Dedifferentiated amniotic fluid mesenchymal stem cell (primary cell): Measurements from ENCODE around the gene SPTBN4.

Experiments
- DNase-seq: peaks from one replicate; pipeline ENCODE4 v3.0.0-alpha.2; 2016; ENCODE audit errors: extremely low spot score

Gene SPTBN4

GRCh38 chr19:40603071-40603388, 136.2 kb downstream of the SPTBN4 start:
- DNase-seq, result no peak

DNA sequence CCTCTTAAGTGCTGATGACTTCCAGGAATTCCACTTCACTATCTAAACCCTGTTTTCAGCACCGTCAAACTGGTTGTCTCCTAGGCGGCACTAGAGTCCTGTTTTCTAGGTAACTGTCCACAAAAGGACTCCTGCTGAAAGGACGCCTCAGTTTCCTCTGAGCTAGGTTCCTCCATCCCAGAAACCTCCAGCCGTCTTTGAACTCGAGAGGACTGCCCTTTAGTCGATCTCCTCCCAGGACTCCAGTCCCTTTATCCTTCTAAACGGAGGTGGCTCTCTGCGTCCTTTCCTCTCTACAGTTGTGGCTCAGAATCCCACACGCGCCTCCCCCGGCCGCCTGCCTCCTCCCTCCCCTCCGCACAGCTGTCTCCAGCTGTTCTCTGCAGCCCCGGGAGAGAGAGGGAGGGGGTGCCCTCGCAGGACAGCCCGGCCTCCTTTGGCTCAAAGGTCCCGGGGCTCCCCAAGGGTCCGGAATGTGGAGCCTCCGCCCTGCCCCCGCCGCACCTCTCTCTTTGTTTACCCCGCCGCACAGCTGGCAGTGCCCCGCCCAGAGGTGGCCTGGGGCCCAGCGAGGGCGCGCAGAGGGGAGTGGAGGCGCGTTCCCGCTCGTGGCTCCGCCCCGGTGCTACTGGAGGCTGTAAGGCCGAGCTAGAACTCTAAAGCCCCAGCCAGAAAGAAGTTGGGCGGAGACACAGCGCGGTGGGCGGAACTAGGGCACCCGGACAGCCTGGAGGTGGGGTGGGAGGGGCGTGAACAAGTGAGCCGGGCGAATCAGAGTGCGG, 136.8 kb downstream of the SPTBN4 start:
- DNase-seq, result peak; percentile 94

DNA sequence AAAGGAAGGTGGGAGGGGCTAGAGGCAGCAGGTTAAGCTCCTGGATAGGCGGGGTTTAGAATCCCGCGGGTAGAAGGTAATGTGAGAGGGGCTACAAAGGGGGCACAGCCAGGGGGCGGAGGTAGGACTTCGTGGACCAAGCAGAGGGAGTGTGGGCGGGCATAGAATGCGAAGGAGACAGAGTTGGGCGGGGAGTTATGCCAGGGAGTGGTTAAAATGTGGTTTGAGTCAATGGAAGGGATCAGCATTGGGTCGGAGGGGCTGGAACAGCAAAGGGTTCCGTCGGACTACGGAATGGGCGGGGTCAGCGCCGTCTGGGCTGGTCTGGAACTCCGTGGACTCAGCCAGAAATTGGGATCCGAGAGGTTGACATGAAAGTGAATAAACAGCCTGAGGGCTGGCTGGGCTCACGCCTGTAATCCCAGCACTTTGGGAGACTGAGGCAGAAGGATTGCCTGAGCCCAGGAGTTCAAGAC, 137.4 kb downstream of the SPTBN4 start:
- DNase-seq, result no peak

DNA sequence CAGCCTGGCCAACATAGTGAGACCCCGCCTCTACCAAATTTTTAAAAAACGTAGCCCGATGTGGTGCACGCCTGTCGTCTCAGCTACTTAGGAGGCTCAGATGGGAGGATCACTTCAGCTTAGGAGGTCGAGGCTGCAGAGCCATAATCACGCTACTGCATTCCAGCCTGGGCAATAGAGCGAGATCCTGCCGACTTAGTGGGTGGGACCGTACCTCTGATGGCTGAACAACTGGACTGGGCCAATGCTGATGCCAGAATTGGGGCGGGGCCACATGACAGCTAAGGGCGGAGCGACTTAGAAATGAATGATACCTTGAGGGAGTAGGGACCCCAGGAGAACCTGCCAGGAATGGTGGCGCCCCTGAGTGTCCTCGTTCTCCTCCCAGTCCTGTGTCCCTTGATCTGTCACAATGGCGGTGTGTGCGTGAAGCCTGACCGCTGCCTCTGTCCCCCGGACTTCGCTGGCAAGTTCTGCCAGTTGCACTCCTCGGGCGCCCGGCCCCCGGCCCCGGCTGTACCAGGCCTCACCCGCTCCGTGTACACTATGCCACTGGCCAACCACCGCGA, 137.9 kb downstream of the SPTBN4 start:
- no peak for DNase-seq

DNA sequence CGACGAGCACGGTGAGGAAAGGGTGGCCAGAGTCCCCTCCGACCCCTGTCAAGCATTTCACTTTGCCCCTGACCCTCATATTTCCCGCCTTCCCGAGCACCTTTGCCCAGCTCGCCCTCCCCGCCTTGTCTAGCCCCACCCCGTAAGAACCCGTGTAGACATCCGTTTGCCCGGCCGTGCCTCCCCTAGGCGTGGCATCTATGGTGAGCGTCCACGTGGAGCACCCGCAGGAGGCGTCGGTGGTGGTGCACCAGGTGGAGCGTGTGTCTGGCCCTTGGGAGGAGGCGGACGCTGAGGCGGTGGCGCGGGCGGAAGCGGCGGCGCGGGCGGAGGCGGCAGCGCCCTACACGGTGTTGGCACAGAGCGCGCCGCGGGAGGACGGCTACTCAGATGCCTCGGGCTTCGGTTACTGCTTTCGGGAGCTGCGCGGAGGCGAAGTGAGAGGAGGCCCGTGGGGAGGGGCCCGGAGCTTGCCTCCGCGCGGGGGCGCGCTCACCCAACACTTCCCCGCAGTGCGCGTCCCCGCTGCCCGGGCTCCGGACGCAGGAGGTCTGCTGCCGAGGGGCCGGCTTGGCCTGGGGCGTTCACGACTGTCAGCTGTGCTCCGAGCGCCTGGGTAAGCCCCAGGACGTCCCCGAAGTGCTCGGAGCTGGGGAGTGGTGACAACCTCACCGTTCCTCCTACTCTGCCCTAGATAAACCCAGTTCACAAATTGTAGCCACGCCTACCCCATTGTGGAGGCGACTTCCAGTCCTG, 138.6 kb downstream of the SPTBN4 start:
- DNase-seq, result peak; percentile 31

GRCh38 chr19:40607311-40608239, 140.8 kb downstream of the SPTBN4 start:
- DNase-seq, result no peak

DNA sequence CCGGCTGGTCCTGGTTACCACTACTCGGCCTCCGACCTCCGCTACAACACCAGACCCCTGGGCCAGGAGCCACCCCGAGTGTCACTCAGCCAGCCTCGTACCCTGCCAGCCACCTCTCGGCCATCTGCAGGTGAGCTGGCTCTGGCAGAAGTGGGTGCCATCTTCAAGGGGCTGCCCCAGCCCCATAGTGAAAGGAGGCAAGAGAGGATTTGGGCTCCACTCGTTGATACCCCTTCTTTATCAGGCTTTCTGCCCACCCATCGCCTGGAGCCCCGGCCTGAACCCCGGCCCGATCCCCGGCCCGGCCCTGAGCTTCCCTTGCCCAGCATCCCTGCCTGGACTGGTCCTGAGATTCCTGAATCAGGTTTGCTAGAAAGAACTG, 141.4 kb downstream of the SPTBN4 start:
- no peak for DNase-seq

GRCh38 chr19:40608957-40609356, 142.2 kb downstream of the SPTBN4 start:
- no peak for DNase-seq

- DNase-seq, result no peak
These were observed 143.0 kb downstream of the SPTBN4 start for GRCh38 chr19:40609561-40610395.

- no peak for DNase-seq
These were observed 143.7 kb downstream of the SPTBN4 start for GRCh38 chr19:40610396-40611064.

- DNase-seq, result no peak
These were observed 144.3 kb downstream of the SPTBN4 start for GRCh38 chr19:40611096-40611495.

DNA sequence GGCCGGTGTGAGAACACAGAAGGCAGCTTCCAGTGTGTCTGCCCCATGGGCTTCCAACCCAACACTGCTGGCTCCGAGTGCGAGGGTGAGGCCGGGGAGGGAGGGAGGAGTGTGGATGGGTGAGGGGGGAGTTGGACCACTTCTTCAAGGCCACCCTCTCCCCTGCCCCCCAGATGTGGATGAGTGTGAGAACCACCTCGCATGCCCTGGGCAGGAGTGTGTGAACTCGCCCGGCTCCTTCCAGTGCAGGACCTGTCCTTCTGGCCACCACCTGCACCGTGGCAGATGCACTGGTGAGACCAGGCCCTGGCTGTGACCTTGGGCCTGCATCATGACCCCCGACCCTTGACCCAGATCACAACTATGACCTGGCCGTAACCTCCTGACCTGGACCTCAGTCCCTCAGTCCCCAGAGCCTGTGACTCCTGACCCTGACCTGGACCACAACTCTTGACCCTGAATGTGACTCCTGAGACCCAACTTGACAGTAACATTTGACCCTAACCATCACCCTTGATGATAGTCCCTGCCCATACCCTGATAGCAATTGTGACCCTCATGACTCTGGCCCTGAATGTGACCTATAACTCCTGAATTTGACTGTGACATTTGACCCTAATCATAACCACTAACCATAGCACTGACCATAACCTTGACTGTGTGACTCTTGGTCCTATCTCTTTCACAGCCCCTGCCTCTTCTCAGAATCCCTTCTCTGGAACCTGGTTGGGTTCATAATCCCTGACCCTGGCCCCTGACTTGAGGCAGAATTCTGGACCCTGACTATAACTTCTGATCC, 145.3 kb downstream of the SPTBN4 start:
- no peak for DNase-seq

DNA sequence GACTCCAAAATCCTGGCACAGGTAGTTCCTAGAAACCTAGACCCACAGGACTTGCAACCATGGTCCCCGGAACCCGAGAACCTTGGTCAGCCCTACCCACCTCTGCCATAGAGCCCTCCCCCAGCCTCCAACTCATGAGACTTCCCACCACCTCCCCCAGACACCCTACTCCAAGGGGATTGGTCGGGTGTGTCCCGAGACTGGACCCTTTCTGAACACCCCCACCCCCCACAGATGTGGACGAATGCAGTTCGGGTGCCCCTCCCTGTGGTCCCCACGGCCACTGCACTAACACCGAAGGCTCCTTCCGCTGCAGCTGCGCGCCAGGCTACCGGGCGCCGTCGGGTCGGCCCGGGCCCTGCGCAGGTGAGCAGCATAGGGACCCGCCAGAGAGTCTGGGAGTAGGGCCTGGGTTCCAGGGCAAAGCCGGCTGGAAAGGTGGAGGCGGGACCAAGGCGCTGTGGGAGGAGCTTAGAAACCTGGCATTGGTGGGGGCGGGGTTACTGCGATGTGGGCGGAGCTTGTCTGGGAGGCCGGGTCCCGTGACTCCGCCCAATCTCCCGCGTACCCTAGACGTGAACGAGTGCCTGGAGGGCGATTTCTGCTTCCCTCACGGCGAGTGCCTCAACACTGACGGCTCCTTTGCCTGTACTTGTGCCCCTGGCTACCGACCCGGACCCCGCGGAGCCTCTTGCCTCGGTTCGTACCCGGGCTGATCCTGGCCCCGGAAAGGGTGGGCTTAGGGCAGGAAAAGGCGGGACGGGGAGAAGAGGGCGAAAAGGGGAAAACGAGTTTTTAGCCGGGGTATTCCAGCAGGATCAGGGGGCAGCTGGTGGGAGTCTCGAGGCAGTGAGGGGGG, 146.3 kb downstream of the SPTBN4 start:
- DNase-seq, result no peak

GRCh38 chr19:40613690-40614621, 147.2 kb downstream of the SPTBN4 start:
- peak; percentile 48 for DNase-seq

DNA sequence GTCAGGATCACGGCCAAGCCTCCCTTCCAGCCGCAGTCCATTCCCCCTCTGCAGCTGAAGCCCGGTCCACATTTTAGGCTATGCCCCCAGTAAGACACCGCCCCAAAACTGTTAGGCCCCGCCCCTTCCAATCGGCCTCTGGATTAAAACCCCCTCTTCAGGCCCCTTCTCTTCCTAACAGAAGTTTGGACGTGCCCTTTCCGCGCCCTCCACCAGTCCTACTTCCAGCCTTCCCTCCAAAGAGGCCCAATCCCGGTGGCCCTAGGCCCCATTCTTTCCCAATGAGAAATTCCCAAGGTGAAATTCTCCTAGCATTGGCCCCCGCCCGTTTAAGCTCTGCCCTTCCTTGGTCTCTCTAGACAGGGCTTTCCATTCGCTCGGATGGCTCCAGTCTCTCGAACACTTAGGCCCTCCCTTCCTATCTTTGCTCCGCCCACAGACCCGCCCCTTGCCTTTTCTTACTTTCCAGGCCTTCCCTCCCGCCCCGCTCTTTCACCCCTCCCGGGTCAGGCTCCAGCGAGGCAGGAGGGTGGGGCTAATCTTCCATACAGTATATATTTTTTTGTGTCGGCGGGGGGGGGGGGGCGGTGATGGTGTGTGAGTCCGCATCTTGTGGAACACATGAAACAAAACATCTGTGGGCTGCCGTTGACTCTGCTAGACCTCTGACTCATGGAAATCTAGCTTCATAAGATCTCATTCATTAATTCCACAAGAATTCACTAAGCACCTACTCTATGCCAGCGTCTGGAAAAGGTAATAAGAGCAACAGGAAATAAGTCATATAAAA, 148.0 kb downstream of the SPTBN4 start:
- DNase-seq, result peak; percentile 81

DNA sequence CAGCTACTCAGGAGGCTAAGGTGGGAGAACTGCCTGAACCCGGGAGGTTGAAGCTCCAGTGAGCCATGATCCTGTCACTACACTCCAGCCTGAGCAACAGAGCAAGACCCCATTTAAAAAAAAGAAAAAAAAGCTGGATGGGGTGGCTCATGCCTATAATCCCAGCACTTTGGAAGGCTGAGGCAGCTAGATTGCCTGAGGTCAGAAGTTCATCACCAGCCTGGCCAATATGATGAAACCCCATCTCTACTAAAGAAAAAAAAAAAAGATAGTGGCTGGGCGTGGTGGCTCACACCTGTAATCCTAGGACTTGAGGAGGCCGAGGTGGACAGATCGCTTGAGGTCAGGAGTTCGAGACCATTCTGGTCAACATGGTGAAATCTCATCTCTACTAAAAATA, 149.4 kb downstream of the SPTBN4 start:
- DNase-seq, result no peak

- no peak for DNase-seq
These were observed 150.1 kb downstream of the SPTBN4 start for GRCh38 chr19:40616941-40617340.
